ENCODE results near the gene FTO.

DNA sequence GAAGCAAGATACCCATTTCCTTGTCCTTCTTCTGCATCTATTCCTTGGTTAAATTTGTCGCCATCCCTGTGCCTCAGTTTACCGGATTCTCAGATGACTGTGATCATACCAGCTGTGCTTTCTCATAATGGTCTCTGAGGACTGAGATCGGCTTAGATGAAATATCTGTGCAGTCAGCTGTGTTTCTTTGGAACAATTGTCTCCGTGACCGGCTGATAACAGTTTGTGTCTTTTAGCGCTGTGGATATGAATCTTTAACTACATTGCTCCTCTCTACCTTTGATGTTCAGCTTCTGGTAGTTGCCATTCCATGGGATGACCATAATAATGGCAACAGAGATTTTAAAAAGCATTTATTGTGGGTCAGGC lies 473 bp downstream of the FTO start:
- no peak for TF ChIP-seq ZNF33A (CRISPR knock-in tag; IDR thresholded peaks at IDR 0.05; ENCODE audit: borderline replicate concordance)
- no peak for TF ChIP-seq TRAFD1 (CRISPR knock-in tag; IDR thresholded peaks at IDR 0.05; ENCODE audit: borderline replicate concordance)
